HFFc6 (cell line): ENCODE results near the gene LOXHD1. TPM values are rescaled to one million over a fixed set of nuclear protein-coding genes. Genes with fewer than 3 reads are reported as not detected.

Experiments used
- DNase-seq: peaks from one replicate; pipeline ENCODE4 v3.0.0-alpha.2; 2018
- H3K27ac Mint-ChIP-seq: 2 replicates; pipeline ENCODE4 v1.8.0; 2020; ENCODE audit warnings: mild to moderate bottlenecking, mixed read lengths
- H3K27me3 Mint-ChIP-seq: 2 replicates; pipeline ENCODE4 v1.8.0; 2021; ENCODE audit warnings: mild to moderate bottlenecking, moderate library complexity, mixed read lengths; ENCODE audit not compliant: insufficient read depth
- H3K36me3 Mint-ChIP-seq: 2 replicates; pipeline ENCODE4 v1.8.0; 2021; ENCODE audit warnings: low read depth, mixed read lengths
- H3K4me1 Mint-ChIP-seq: 2 replicates; pipeline ENCODE4 v1.8.0; 2020; ENCODE audit warnings: low read depth, mixed read lengths
- H3K4me3 Mint-ChIP-seq: 2 replicates; pipeline ENCODE4 v1.8.0; 2020; ENCODE audit warnings: mild to moderate bottlenecking, moderate library complexity, mixed read lengths
- H3K9me3 Mint-ChIP-seq: 2 replicates; pipeline ENCODE4 v1.8.0; 2020; ENCODE audit warnings: mild to moderate bottlenecking, mixed read lengths
- CTCF ChIP-seq: fragments of 200-600 bp; sonication (generic); IDR thresholded peaks from 2 replicates; pipeline ENCODE4 v1.5.0; 2021; ENCODE audit warnings: antibody characterized with exemption, mild to moderate bottlenecking
- total RNA-seq, 6 experiments: library from RNA; stranded (reverse); fragmentation: NEBNext Ultra II Directional; extraction: Animal tissue kit (Norgen Biotek cat#: 25700); gene quantifications; 2 replicates in 1 of 6; 3 replicates in 5 of 6; pipeline ENCODE4 v1.2.3, GENCODE V29; 2021

The LOXHD1 gene
- total RNA-seq, 6 experiments from 2014 or later: not detected

- no peak for DNase-seq
- Mint-ChIP-seq H3K36me3 (no peaks in the 10 kb centered on the region), H3K27me3 (peaks cover 44% of the 10 kb centered on the region), H3K4me3 (no peak overlapping the region), H3K4me1 (no peaks in the 10 kb centered on the region), H3K27ac (no peak overlapping the region), H3K9me3 (no peaks in the 10 kb centered on the region)
- TF ChIP-seq CTCF: no peak
Measured at GRCh38 chr18:46646468-46646867, 10.6 kb downstream of the LOXHD1 start.

DNA sequence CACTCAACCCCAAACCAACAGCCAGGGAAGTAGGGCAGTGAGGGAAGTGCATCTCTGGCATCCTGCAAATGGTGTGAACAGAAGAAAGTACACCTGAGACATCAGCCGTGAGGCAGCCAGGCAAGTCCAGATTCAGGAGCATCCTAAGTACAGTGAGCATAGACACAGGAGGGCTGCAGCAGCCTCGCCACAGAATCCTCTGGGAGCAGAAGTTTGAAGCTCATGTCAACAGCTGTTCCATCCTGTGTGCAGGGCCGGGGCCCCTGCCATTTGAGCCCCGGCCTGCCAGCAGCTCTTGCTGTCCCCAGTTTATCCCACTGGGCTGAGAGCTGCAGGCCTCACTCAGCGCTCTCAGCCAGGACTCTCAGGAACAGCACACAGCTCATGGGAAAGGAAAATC, 14.5 kb downstream of the LOXHD1 start:
- no peaks in the 10 kb centered on the region for H3K4me1 Mint-ChIP-seq
- no peaks in the 10 kb centered on the region for H3K9me3 Mint-ChIP-seq
- no peak overlapping the region for H3K27ac Mint-ChIP-seq
- H3K27me3 Mint-ChIP-seq: peaks cover 27% of the 10 kb centered on the region
- DNase-seq: no peak
- no peak overlapping the region for H3K4me3 Mint-ChIP-seq
- TF ChIP-seq CTCF: no peak
- H3K36me3 Mint-ChIP-seq: no peaks in the 10 kb centered on the region

DNA sequence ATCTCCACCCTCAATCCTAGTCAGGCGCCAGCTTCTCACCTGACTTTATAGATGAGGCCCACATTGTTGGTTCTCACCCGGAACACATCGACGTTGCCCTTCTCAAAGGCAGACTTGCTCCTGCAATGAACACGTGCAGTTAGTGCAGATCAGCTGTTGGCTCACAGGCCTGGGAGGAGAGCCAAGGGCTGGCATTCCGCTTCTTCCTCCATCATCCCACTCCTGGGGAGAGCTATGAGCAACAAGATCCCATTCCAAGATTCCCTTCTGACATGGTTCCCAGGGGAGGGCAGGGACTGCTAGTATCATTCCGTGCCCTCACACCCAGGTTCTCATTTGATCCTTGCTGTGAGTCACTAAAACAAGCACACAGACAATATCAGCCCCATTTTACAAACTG, 15.1 kb downstream of the LOXHD1 start:
- Mint-ChIP-seq H3K36me3 (no peaks in the 10 kb centered on the region), H3K4me1 (no peaks in the 10 kb centered on the region), H3K27me3 (peaks cover 25% of the 10 kb centered on the region), H3K27ac (no peak overlapping the region), H3K4me3 (no peak overlapping the region), H3K9me3 (no peaks in the 10 kb centered on the region)
- TF ChIP-seq CTCF: no peak
- no peak for DNase-seq

DNA sequence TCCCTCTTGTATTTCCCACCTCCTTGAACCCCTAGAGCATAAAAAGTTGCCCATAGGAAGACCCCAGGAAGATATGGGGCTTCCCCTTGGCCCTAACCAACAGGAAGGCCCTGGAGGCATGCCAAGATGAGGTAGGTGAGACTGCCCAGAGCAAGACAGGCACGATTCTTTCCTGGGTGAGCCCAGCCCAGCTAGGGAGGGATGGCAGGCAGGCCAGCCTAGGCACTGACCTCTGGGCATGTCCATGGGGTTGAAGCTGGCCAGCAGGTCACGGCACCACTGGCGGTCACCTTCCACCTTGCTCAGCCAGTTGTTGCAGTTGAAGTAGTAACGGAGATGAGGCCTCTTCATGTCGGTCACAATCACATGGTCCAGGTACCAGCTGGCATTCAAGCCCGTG, 17.6 kb downstream of the LOXHD1 start:
- Mint-ChIP-seq H3K36me3 (no peaks in the 10 kb centered on the region), H3K4me1 (no peaks in the 10 kb centered on the region), H3K4me3 (no peak overlapping the region), H3K27ac (no peak overlapping the region), H3K9me3 (no peaks in the 10 kb centered on the region), H3K27me3 (peaks cover 15% of the 10 kb centered on the region; the same call in 1 of the 2 replicates)
- no peak for TF ChIP-seq CTCF
- no peak for DNase-seq

- H3K9me3 Mint-ChIP-seq: no peaks in the 10 kb centered on the region
- no peaks in the 10 kb centered on the region for H3K4me1 Mint-ChIP-seq
- H3K27me3 Mint-ChIP-seq: peaks cover 15% of the 10 kb centered on the region; the same call in 1 of the 2 replicates
- no peaks in the 10 kb centered on the region for H3K36me3 Mint-ChIP-seq
- no peak overlapping the region for H3K27ac Mint-ChIP-seq
- no peak for TF ChIP-seq CTCF
- H3K4me3 Mint-ChIP-seq: no peak overlapping the region
- DNase-seq: no peak
Measured at GRCh38 chr18:46636040-46636630, 20.9 kb downstream of the LOXHD1 start.
